T-helper 2 cell treated with Interferon-gamma antibody and Interleukin-4, amounts not matched to agents 5 μg/mL and 100 μg/mL, for 36 hours (primary cell): ENCODE data around the gene ZNF189.
A peak's percentile ranks its signal among the peaks of the same experiment; 100 is the strongest.

Experiments
- DNase-seq: peaks from one replicate; pipeline ENCODE4 v3.0.0; 2021; ENCODE audit warnings: low spot score
- H3K27ac Mint-ChIP-seq: one replicate; pipeline ENCODE4 v1.8.0; 2021; ENCODE audit warnings: mild to moderate bottlenecking, mixed read lengths
- H3K27me3 Mint-ChIP-seq: one replicate; pipeline ENCODE4 v1.8.0; 2021; ENCODE audit warnings: low read depth, mixed read lengths
- H3K36me3 Mint-ChIP-seq: one replicate; pipeline ENCODE4 v1.8.0; 2021; ENCODE audit warnings: low read depth, mixed read lengths
- H3K4me1 Mint-ChIP-seq: one replicate; pipeline ENCODE4 v1.8.0; 2021; ENCODE audit warnings: low read depth, mixed read lengths
- H3K4me3 Mint-ChIP-seq: one replicate; pipeline ENCODE4 v1.8.0; 2022; ENCODE audit warnings: mild to moderate bottlenecking, moderate library complexity, mixed read lengths
- H3K9me3 Mint-ChIP-seq: one replicate; pipeline ENCODE4 v1.8.0; 2021; ENCODE audit warnings: mixed read lengths

ZNF189 gene

DNA sequence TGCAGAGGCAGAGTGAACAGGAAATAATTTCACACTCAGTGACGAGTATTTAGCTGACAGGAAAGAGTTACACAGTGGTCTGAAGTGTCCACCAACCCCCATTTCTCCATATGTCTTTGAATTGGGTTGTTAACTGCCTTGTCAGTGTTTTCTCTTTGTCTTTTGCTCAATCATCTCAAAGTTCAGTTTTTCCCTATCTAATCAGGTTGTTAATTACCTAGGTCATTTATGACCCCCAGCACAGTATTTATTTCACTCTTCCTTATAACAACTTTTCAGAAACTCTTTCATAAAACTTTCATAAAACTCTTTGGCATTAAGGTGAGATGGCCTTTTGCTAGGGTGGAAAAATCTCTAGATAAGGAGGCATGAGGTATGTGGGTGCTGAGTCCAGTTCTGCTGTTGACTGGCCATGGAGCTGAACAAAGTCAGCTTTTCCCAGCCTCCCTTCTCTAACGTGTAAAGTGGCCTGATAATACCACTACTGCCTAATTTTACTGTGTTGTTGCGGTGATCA, 42.1 kb downstream of the ZNF189 start:
- Mint-ChIP-seq H3K27me3 (peaks cover 9% of the 10 kb centered on the region), H3K36me3 (no peaks in the 10 kb centered on the region), H3K9me3 (no peaks in the 10 kb centered on the region), H3K4me3 (no peak overlapping the region), H3K4me1 (no peaks in the 10 kb centered on the region), H3K27ac (no peak overlapping the region)
- no peak for DNase-seq

DNA sequence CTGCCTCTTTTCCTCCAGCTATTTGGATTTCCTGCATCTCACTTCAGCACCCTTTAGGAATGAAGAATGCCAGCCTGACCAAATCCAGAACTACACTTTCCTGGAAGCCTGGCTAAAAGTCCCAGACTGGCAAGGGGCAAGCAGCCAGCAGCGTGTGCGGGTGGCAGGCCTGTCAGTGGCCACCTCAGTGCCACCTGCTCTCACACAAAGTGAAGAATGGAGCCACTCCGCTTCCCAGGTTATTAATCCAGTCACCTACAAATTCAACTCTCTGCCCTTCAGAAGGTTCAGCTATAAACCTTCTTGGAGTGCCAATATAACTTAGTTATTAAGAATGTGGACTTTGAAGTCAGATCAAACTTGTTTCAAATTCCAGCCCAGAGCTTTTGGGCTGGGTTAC, 43.7 kb downstream of the ZNF189 start:
- peaks cover 17% of the 10 kb centered on the region for H3K27me3 Mint-ChIP-seq
- no peaks in the 10 kb centered on the region for H3K9me3 Mint-ChIP-seq
- no peak for DNase-seq
- H3K27ac Mint-ChIP-seq, result no peak overlapping the region
- no peaks in the 10 kb centered on the region for H3K4me1 Mint-ChIP-seq
- H3K36me3 Mint-ChIP-seq, result no peaks in the 10 kb centered on the region
- H3K4me3 Mint-ChIP-seq, result no peak overlapping the region

DNA sequence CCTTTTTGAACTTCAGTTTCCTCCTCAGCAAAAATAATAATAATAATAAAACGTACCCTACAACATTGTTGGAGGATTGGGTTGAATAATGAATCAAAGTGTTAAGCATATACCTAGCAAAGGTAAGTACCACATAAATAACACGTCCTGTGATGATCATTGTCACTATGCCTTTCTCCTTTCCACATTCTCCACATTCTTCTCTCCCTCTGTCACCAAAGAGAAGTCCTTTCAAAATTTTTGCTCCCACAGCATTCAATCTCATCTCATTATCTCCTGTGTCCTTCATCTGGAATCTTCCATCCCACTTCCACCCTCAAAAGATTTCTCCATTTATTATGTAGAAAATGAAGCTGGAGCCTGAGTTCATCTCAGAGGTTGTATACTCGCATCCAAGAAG, 44.1 kb downstream of the ZNF189 start:
- H3K4me1 Mint-ChIP-seq, result no peaks in the 10 kb centered on the region
- no peak overlapping the region for H3K27ac Mint-ChIP-seq
- no peaks in the 10 kb centered on the region for H3K36me3 Mint-ChIP-seq
- H3K9me3 Mint-ChIP-seq, result no peaks in the 10 kb centered on the region
- DNase-seq, result no peak
- no peak overlapping the region for H3K4me3 Mint-ChIP-seq
- H3K27me3 Mint-ChIP-seq, result peaks cover 17% of the 10 kb centered on the region

DNA sequence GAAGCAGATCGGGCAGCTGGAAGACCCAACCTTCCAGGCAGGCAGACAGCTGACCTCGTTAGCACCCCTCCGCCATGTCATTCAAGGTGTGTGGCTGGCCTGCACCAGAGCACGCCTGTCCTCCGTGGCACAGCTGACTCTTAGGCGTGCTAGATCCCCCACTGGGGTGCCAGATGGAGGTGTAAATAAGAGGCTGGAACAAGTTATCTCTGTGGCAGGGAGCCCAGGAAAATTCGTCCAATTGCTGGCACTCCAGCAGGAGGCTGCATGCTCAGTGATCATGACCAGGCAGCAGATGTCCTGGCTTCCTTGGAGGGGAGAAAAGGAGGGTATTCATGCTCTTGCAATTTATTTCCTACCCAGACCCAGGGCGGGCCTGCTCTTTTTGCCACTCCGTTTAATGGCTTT, 44.7 kb downstream of the ZNF189 start:
- Mint-ChIP-seq H3K9me3 (no peaks in the 10 kb centered on the region), H3K27ac (no peak overlapping the region), H3K36me3 (no peaks in the 10 kb centered on the region), H3K27me3 (peaks cover 18% of the 10 kb centered on the region), H3K4me1 (no peaks in the 10 kb centered on the region), H3K4me3 (no peak overlapping the region)
- no peak for DNase-seq

DNA sequence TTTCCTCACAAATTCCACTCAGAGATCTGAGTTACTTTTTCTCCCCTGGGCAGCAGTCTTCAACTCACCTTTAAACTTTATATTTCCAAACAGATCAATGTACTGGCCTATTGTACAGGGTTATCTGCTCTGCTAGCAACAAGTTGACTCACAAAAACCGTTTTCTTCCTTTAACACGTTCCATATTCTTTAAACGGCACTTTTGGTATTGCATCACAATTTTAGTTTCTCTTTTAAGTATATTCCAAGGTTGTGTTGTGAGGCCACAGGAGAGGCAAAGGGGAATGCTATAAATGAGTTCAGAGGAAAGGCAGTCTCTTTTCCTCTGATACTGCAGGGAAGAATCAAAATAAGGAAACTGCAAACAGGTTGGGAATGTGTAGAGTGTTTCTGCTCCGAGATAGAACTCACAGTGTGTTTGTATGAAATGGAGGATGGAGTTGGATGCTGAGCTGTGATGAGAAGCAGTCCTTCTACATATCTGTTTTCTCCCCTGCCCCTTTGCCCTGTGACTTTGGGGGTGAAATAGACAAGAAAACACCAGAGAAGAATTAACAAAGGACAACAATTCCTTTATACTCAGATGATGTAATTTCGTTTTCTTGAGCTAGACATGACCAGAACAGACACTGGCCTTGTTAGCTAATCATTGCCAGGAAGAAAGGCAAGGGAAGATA, 46.8 kb downstream of the ZNF189 start:
- Mint-ChIP-seq H3K27ac (no peak overlapping the region), H3K9me3 (no peaks in the 10 kb centered on the region), H3K4me3 (no peak overlapping the region), H3K36me3 (no peaks in the 10 kb centered on the region), H3K4me1 (peaks cover 9% of the 10 kb centered on the region), H3K27me3 (peaks cover 35% of the 10 kb centered on the region)
- DNase-seq, result no peak

DNA sequence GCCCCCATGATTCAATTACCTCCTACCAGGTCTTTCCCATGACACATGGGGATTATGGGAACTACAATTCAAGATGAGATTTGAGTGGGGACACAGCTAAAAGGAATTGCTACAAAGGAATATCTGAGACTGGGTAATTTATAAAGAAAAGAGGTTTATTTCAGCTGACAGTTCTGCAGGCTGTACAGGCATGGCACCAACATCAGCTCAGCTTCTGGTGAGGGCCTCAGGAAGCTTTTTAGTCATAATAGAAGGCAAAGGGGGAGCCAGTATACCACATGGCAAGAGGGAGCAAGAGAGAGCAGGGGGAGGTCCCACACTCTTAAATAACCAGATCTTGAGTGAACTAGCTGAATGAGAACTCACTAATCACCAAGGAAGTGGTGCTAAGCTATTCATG, 48.1 kb downstream of the ZNF189 start:
- Mint-ChIP-seq H3K4me3 (no peak overlapping the region), H3K27me3 (peaks cover 40% of the 10 kb centered on the region), H3K9me3 (no peaks in the 10 kb centered on the region), H3K4me1 (peaks cover 9% of the 10 kb centered on the region), H3K27ac (no peak overlapping the region), H3K36me3 (no peaks in the 10 kb centered on the region)
- no peak for DNase-seq

DNA sequence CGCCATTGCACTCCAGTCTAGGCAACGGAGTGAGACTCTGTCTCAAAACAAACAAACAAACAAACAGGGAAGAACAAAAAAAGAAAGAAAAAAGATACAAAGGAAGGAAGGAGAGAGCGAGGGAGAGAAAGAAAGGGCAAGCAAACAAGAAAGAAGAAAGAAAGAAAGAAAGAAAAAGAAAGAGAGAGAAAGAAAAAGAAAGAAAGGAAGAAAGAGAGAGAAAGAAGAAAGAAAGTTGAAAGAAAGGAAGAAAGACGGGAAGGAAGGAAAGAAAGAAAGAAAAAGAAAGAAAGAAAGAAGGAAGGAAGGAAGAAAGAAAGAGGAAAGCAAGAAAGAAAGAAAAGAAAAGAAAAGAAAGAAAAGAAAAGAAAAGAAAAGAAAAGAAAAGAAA, 50.0 kb downstream of the ZNF189 start:
- H3K27ac Mint-ChIP-seq, result no peak overlapping the region
- peaks cover 40% of the 10 kb centered on the region for H3K27me3 Mint-ChIP-seq
- no peaks in the 10 kb centered on the region for H3K9me3 Mint-ChIP-seq
- no peak for DNase-seq
- H3K36me3 Mint-ChIP-seq, result no peaks in the 10 kb centered on the region
- peak overlapping the region; percentile 66 for H3K4me3 Mint-ChIP-seq
- peaks cover 9% of the 10 kb centered on the region for H3K4me1 Mint-ChIP-seq

DNA sequence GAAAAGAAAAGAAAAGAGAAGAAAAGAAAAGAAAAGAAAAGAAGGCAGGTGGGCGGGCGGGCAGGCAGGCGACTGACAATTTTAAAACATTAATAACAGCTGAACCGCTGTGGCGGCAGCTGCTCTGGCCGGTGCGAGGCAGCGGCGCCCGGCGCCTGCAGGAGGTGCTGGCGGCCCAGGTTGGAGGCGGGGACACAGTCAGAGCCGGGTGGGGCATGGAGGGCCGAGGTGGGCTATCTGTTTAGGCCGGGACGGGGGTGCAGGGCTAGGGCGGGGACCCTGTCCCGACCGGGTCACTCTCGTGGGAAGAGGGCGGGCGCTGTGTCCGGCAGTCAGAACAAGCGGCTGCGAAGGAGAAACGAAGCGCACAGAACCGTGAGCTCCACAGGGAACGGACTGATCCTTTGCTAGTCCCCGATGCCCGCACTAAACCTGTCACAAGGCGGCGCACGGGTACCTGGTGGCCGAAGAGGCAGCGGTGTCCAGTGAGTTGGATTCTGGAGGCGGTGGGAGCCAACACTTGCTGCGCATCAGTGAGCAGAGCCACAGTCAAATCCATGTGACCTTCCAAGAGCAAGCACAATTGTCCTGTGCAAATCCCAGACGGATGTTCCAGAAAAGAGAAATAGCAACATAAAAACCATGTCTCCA, 50.5 kb downstream of the ZNF189 start:
- H3K36me3 Mint-ChIP-seq, result no peaks in the 10 kb centered on the region
- peak overlapping the region; percentile 66 for H3K4me3 Mint-ChIP-seq
- peaks cover 9% of the 10 kb centered on the region for H3K4me1 Mint-ChIP-seq
- no peak overlapping the region for H3K27ac Mint-ChIP-seq
- H3K9me3 Mint-ChIP-seq, result no peaks in the 10 kb centered on the region
- DNase-seq, result peak; percentile 13
- peaks cover 40% of the 10 kb centered on the region for H3K27me3 Mint-ChIP-seq

DNA sequence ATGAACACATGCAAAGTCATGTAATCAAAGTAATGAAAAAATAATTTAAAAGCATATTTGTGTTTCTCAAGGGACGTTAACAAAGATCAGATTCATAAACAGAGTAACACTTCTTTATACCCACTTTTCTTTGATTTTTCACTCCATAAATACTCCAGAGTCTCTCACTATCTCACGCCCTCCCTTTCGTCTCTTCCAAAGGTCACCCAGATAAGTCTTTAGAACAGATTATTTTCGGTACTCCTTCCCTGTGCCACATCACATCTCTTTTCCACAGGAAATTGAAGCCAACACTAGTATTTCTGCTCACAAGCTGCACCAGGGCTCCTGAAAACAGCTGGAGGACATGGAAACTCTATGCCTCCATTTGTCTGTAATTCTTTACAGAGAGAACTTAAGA, 52.3 kb downstream of the ZNF189 start:
- Mint-ChIP-seq H3K9me3 (no peaks in the 10 kb centered on the region), H3K4me3 (no peak overlapping the region), H3K4me1 (peaks cover 9% of the 10 kb centered on the region), H3K36me3 (no peaks in the 10 kb centered on the region), H3K27me3 (peaks cover 32% of the 10 kb centered on the region), H3K27ac (no peak overlapping the region)
- DNase-seq, result no peak

DNA sequence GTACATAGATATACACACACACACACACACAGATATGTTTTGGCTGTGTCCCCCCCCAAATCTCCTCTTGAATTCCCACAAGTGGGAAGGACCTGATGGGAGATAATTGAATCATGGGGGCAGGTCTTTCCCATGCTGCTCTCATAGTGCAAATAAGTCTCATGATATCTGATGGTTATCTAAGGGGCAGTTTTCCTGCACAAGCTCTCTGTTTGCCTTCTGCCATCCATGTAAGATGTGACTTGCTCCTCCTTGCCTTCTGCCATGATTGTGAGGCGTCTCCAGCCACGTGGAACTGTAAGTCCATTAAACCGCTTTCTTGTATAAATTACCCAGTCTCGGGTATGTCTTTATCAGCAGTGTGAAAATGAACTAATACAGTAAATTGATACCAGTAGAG, 52.8 kb downstream of the ZNF189 start:
- Mint-ChIP-seq H3K27me3 (peaks cover 28% of the 10 kb centered on the region), H3K9me3 (no peaks in the 10 kb centered on the region), H3K4me1 (peaks cover 9% of the 10 kb centered on the region), H3K27ac (no peak overlapping the region), H3K36me3 (no peaks in the 10 kb centered on the region), H3K4me3 (no peak overlapping the region)
- no peak for DNase-seq

DNA sequence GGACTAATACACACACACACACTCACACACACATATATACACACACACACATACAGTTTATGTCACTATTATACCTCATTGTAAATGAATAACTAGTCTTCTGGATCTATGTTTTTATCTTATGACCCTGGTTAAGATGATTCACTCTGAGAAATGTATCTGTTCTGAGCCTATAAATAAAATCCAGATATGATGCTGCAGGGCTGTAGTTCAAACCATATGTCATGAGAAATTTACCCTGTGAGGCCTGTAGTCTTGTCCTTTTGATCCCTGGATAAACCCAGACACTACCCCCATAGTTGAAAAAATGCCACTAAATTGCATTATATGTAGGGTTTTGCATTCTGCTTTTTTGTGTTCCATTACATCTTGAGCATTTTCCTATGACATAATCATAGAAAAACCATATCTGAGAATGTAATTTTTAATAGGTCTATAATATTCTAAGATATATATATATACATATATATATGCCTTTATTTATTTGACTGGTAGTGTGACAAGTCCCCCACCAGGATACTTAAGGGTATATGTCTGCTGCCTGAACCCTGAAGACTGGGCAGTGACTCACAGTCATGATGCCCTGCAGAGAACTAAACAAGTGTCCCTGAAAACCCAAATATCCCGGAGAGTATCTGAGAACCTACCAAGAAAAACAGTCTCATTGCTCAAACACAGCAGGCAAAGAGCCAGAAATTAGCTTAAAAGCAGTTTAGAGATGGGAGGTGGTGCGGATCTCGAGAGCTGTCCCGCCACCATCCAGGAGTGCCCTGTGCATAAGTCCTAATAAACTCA, 55.3 kb downstream of the ZNF189 start:
- Mint-ChIP-seq H3K27ac (no peak overlapping the region), H3K27me3 (peaks cover 18% of the 10 kb centered on the region), H3K4me3 (no peak overlapping the region), H3K4me1 (peaks cover 6% of the 10 kb centered on the region), H3K9me3 (no peaks in the 10 kb centered on the region), H3K36me3 (no peaks in the 10 kb centered on the region)
- DNase-seq, result no peak

DNA sequence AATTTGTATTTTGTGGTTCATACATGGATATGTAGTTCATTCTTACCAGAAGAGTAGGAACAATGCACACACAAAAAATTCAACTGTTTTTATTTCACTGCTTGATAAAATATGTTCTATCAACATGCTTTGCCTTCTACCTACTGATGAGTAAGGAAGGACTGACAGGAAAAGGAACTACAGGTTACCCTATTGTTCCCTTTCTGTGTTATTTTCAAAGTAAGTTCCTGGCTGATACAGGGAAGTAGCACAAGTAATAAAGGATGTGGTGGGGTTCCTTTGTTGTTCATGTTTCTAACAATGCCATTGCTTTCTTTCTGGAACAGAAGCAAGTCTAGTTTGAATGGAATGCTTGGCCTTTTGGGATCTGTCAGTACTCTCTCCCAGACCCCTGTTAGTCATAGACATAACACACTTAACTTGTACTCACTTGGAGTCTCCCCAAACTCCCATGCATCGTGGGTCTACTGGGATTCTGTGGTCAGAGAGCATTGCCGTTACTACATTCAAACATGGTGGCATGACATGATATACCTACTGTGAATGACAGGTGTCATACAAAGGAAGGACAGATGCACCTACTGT, 57.1 kb downstream of the ZNF189 start:
- peaks cover 7% of the 10 kb centered on the region for H3K27me3 Mint-ChIP-seq
- no peak overlapping the region for H3K27ac Mint-ChIP-seq
- no peaks in the 10 kb centered on the region for H3K9me3 Mint-ChIP-seq
- no peaks in the 10 kb centered on the region for H3K36me3 Mint-ChIP-seq
- no peak overlapping the region for H3K4me3 Mint-ChIP-seq
- H3K4me1 Mint-ChIP-seq, result no peaks in the 10 kb centered on the region
- DNase-seq, result no peak

DNA sequence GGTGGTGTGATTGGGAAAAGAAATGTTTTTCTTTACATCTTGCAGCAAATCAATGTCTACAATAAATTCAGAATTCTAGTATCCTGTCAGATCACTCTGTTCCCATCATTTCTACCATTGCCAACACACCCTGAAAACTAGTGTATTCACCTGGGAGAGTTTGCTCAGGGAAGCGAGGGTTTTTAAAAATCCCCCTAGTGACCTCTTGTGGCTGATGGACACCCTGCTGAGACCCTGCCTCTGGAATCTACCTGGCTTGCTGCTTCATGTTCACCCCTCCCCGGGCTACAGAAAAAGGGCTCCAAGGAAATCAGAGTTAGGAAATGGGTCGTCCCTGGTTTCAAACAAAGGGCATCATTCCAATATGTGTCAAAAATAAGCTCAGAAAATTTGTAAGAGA, 58.4 kb downstream of the ZNF189 start:
- Mint-ChIP-seq H3K36me3 (no peaks in the 10 kb centered on the region), H3K27me3 (no peaks in the 10 kb centered on the region), H3K27ac (no peak overlapping the region), H3K4me3 (no peak overlapping the region), H3K9me3 (no peaks in the 10 kb centered on the region), H3K4me1 (no peaks in the 10 kb centered on the region)
- DNase-seq, result no peak
